Choroid plexus epithelial cell (primary cell): ENCODE data around the gene BARX1.
"Not testable (repeated sequence)": the region's sequence is repeated elsewhere in the genome, so short reads cannot be mapped to it uniquely, and the experiment has no call there.

Experiments
- DNase-seq: peaks from one replicate; pipeline ENCODE4 v3.0.0-alpha.2; 2010; ENCODE audit warnings: low read depth
- H3K4me3 ChIP-seq: 2 replicates; pipeline ENCODE4 v1.5.1; 2011; ENCODE audit warnings: low read depth, mild to moderate bottlenecking, control low read depth, low read length, moderate library complexity
- TF ChIP-seq, protein P1 (sequence below): conservative IDR thresholded peaks from 2 replicates; pipeline ENCODE4 v1.5.1; 2011; ENCODE audit warnings: low read depth, mild to moderate bottlenecking, control low read depth, inconsistent platforms, low read length, moderate library complexity

Gene BARX1

DNA sequence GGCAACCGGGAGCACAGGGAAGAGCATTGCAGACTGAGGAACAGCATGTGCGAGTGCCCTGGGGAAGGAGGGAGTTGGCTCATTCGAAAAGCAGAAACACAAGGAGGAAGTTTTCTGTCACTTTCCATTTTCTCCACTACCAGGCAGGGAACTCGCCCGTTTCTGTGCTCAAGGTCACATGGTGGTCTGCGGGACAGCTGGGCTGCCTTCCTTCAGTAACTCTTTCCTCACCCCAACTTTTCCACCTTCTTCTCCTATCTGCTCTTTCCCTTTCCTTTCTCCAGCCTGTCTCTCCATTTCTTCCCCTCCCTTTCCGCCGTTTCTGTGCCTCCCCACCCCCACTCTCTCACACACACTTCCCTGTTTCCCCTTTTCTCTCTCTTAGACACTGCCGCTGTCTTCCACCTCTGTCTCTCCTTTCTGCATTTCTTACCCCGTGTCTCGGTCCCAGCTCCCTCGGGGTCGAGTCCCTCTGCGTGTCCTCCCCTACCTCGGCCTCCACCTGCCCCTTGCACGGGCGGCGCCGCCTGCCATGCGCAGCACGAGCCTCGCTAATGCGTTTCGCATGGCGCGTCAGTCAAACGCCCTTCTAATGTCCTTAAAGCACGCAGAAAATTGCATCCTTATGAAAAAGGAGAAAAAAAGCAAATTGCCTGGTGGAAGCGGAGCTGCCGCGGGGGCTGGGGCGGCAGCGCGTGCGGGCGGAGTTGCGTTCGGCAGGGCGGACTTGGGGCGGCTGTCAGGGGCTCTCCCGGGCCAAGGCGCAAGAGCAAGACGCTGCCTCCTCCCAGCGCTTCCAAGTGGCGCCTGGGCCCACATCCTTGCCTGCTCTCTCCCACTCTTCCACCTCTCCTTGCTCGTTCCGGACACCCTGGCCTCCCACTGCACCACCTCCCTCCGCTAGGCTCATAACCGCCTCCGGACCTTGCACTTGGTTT, 9.5 kb downstream of the BARX1 start:
- no peak overlapping the region for H3K4me3 ChIP-seq
- DNase-seq = no peak
- TF ChIP-seq, protein P1, sequence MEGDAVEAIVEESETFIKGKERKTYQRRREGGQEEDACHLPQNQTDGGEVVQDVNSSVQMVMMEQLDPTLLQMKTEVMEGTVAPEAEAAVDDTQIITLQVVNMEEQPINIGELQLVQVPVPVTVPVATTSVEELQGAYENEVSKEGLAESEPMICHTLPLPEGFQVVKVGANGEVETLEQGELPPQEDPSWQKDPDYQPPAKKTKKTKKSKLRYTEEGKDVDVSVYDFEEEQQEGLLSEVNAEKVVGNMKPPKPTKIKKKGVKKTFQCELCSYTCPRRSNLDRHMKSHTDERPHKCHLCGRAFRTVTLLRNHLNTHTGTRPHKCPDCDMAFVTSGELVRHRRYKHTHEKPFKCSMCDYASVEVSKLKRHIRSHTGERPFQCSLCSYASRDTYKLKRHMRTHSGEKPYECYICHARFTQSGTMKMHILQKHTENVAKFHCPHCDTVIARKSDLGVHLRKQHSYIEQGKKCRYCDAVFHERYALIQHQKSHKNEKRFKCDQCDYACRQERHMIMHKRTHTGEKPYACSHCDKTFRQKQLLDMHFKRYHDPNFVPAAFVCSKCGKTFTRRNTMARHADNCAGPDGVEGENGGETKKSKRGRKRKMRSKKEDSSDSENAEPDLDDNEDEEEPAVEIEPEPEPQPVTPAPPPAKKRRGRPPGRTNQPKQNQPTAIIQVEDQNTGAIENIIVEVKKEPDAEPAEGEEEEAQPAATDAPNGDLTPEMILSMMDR = no peak

DNA sequence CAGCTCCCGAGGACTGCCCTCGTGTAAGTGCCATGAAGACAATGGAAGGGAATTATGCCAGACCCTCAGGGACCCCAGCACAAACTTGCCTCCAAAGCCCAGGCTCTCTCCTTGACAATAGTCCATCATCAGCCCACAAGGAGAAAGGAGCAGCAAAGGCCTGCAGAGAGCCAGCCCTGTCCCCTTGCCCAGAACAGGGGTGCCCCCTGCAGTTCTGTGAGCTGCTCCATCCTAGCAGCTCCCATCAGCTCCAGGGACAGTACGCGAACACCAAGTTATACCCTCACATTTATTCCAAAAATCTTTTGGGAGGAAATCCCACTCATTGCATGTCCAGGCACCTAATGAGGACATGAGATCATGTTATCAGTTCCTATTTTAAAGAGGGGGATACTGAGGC, 11.1 kb downstream of the BARX1 start:
- DNase-seq = no peak
- no peak overlapping the region for H3K4me3 ChIP-seq
- TF ChIP-seq, protein P1 = no peak

GRCh38 chr9:93942161-93942560, 13.0 kb downstream of the BARX1 start:
- no peak overlapping the region for H3K4me3 ChIP-seq
- TF ChIP-seq, protein P1 = no peak
- no peak for DNase-seq

GRCh38 chr9:93941493-93941892, 13.7 kb downstream of the BARX1 start:
- DNase-seq = no peak
- H3K4me3 ChIP-seq = no peak overlapping the region
- TF ChIP-seq, protein P1 = no peak

GRCh38 chr9:93940951-93941350, 14.2 kb downstream of the BARX1 start:
- H3K4me3 ChIP-seq = no peak overlapping the region
- TF ChIP-seq, protein P1 = no peak
- DNase-seq = no peak

GRCh38 chr9:93939589-93939988, 15.6 kb downstream of the BARX1 start:
- DNase-seq, H3K4me3 ChIP-seq: not testable (repeated sequence)

- no peak overlapping the region for H3K4me3 ChIP-seq
- no peak for DNase-seq
- TF ChIP-seq, protein P1 = no peak
Measured at GRCh38 chr9:93937193-93937592, 18.0 kb downstream of the BARX1 start.
